Stimulated activated naive B cell treated with anti-CD40 and anti-IgM and Interleukin-4, amounts not matched to agents 10 μg/mL and 1 μg/mL and 100 μg/mL, for 72 hours (primary cell): ENCODE results near the gene PRAMEF5.
"Not testable (repeated sequence)": the region's sequence is repeated elsewhere in the genome, so short reads cannot be mapped to it uniquely, and the experiment has no call there.

ENCODE experiments used
- ATAC-seq, 2 donors: fragments of 150-1000 bp; cut with Tn5 transposase; replicated peaks; 2 replicates each; pipeline ENCODE4 v1.10.0; 2021; ENCODE audit warnings: moderate library complexity in 1 of 2
- DNase-seq: peaks from one replicate; pipeline ENCODE4 v3.0.0; 2021
- H3K27ac Mint-ChIP-seq: one replicate; pipeline ENCODE4 v1.8.0; 2022; ENCODE audit warnings: mild to moderate bottlenecking, mixed read lengths
- H3K27me3 Mint-ChIP-seq, 2 donors: one replicate each; pipeline ENCODE4 v1.8.0; 2022; ENCODE audit warnings: mixed read lengths in 2 of 2
- H3K36me3 Mint-ChIP-seq, 2 donors: one replicate each; pipeline ENCODE4 v1.8.0; 2022; ENCODE audit warnings: mixed read lengths in 2 of 2, mild to moderate bottlenecking in 1 of 2
- H3K4me1 Mint-ChIP-seq, 2 donors: one replicate each; pipeline ENCODE4 v1.8.0; 2022; ENCODE audit warnings: mixed read lengths in 2 of 2, mild to moderate bottlenecking in 1 of 2
- H3K4me3 Mint-ChIP-seq, 2 donors: one replicate each; pipeline ENCODE4 v1.8.0; 2022; ENCODE audit warnings: mild to moderate bottlenecking in 2 of 2, mixed read lengths in 2 of 2, moderate library complexity in 1 of 2
- H3K9me3 Mint-ChIP-seq, 2 donors: one replicate each; pipeline ENCODE4 v1.8.0; 2022; ENCODE audit warnings: mixed read lengths in 2 of 2, mild to moderate bottlenecking in 1 of 2

PRAMEF5 gene

DNA sequence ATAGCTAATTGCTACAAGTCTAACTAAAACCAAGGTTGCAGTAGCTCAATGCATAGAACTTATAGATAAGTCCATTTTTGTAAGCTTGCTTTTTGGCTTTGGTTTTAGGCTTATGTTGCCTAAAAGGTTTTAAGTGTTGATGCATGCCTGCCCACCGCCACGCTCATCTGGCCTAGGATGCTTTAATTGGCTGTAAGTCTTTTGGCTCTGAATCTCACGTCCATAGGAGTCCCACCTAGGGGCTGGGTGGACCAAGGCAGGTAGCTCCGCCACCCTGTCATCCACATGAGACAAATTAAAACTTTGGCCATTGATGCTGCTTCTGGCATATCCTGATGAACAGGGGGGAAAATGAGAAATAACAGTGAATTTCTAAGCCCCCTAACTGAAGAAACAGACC, 16.4 kb upstream of the PRAMEF5 start:
- H3K36me3 Mint-ChIP-seq, H3K9me3 Mint-ChIP-seq, H3K4me3 Mint-ChIP-seq, DNase-seq, H3K4me1 Mint-ChIP-seq, ATAC-seq, H3K27me3 Mint-ChIP-seq, H3K27ac Mint-ChIP-seq: not testable (repeated sequence)

DNA sequence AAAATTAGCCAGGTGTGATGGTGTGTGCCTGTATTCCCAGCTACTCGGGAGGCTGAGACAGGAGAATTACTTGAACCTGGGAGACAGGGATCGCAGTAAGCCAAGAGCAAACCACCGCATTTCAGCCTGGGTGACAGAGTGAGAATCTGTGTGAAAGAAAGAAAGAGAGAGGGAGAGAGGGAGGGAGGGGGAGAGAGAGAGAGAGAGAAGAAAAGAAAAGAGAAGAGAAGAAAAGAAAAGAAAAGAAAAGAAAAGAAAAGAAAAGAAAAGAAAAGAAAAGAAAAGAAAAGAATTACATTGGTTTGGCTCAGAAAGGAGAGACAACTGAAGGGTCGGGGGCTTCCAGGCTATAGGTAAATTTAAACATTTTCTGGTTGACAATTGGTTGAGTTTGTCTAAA, 14.4 kb upstream of the PRAMEF5 start:
- H3K4me1 Mint-ChIP-seq, H3K27me3 Mint-ChIP-seq, H3K36me3 Mint-ChIP-seq, H3K27ac Mint-ChIP-seq, H3K9me3 Mint-ChIP-seq, H3K4me3 Mint-ChIP-seq, ATAC-seq, DNase-seq: not testable (repeated sequence)

DNA sequence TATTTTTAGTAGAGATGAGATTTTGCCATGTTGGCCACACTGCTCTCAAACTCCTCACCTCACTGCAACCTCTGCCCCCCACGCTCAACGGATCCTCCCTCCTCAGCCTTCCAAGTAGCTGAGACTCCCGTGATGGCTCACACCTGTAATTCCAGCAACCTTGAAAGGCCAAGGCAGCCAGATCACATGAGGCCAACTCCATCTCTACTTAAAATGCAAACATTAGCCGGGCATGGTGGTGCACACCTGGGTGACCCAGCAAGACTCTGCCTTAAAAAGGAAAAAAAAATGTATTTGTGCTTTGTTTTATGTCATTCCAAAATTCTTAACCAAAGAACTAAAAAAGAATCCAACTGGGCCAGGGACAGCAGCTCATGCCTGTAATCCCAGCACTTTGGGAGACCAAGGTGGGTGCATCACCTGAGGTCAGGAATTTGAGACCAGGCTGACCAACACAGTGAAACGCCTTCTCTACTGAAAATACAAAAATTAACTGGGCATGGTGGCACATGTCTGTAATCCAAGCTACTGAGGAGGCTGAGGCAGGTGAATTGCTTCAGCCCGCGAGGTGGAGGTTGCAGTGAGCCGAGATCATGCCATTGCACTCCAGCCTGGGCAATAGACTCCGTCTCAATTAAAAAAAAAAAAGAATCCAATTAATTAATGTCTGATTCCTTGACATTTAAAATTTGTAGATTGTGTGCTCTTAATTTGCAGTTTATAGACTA, 10.3 kb upstream of the PRAMEF5 start:
- H3K4me1 Mint-ChIP-seq, H3K36me3 Mint-ChIP-seq, DNase-seq, H3K9me3 Mint-ChIP-seq, H3K27me3 Mint-ChIP-seq, ATAC-seq, H3K27ac Mint-ChIP-seq, H3K4me3 Mint-ChIP-seq: not testable (repeated sequence)

DNA sequence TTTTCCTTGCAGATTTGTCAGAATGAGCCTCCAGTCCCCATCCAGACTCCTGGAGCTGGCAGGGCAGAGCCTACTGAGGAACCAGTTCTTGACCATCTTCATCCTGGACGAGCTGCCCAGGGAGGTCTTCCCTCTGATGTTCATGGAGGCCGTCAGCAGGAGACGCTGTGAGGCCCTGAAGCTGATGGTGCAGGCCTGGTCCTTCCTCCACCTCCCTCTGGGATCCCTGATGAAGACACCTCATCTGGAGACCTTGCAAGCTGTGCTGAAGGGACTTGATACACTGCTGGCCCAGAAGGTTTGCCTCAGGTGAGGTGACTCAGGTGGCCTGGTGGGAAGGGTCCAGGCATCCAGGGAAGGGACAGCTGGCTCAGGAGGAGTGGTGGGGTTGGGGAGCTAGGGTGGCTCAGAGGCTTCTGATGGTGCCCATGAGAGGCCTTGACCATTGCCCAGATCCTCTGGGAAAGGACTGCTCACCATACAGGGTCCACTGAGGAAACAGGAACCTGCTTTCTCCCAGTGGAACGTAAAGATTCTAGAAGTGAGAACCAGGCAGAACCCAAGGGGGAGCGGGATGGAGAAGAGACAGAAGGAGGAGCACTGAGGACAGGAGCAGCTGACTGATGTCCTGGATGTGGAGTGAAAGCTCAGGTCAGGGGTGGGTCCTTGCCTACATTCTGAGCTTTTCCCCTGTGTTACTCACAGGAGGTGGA, 8.0 kb upstream of the PRAMEF5 start:
- DNase-seq, H3K4me1 Mint-ChIP-seq, H3K27me3 Mint-ChIP-seq, H3K36me3 Mint-ChIP-seq, H3K27ac Mint-ChIP-seq, H3K4me3 Mint-ChIP-seq, ATAC-seq, H3K9me3 Mint-ChIP-seq: not testable (repeated sequence)

DNA sequence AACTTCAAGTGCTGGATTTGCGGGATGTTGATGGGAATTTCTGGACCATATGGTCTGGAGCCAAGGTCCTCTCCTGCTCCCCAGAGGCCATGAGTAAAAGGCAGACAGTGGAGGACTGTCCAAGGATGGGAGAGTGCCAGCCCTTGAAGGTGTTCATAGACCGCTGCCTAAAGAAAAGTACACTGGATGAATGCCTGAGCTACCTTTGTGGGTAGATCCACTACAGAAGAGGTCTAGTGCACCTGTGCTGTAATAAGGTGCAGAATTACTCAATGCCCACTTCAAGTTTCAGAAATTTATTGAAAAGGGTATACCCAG, 7.5 kb upstream of the PRAMEF5 start:
- not testable (repeated sequence) for H3K9me3 Mint-ChIP-seq, H3K4me1 Mint-ChIP-seq, ATAC-seq, DNase-seq, H3K4me3 Mint-ChIP-seq, H3K27ac Mint-ChIP-seq, H3K36me3 Mint-ChIP-seq, H3K27me3 Mint-ChIP-seq

DNA sequence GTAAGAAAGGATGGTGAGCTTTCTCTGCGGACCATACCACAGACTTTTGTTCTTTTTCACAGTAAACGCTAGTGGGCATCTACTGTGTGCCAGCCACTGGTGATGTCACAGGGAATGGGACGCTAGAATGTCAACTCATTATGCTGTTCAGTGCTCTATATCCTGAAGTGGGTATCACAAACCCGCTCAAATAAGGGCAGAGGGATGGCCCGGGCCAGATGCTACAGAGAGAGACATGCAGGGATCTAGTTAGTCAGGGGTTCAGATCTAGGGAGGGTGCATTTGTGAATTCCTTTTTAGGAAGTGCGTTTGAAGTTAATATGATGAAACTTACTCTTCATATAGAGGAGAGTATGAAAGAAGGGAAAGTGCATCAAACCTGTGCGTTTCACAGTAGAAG, 6.9 kb upstream of the PRAMEF5 start:
- not testable (repeated sequence) for H3K9me3 Mint-ChIP-seq, H3K27ac Mint-ChIP-seq, H3K36me3 Mint-ChIP-seq, H3K27me3 Mint-ChIP-seq, DNase-seq, H3K4me1 Mint-ChIP-seq, ATAC-seq, H3K4me3 Mint-ChIP-seq

DNA sequence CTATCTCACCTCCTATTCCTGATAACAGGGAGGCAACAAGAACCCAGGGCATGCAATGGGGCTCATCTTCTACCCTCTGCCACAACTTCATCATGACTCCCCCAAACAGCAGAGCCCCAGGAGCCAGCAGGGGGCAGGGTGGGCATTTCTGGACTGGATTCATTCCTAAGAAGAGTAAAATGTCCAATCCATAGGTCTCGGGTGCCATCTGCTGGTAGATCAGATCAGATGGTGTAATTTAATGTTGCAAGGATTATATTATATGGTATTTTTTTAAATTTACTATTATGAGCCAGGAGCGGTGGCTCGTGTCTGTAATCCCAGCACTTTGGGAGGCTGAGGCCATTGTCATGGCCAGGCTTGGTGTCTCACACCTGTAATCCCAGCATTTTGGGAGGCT, 11.1 kb downstream of the PRAMEF5 start:
- H3K27ac Mint-ChIP-seq, H3K27me3 Mint-ChIP-seq, H3K4me3 Mint-ChIP-seq, H3K36me3 Mint-ChIP-seq, H3K9me3 Mint-ChIP-seq, H3K4me1 Mint-ChIP-seq, DNase-seq: not testable (repeated sequence)
- peak; percentile 53 to 61 for ATAC-seq

DNA sequence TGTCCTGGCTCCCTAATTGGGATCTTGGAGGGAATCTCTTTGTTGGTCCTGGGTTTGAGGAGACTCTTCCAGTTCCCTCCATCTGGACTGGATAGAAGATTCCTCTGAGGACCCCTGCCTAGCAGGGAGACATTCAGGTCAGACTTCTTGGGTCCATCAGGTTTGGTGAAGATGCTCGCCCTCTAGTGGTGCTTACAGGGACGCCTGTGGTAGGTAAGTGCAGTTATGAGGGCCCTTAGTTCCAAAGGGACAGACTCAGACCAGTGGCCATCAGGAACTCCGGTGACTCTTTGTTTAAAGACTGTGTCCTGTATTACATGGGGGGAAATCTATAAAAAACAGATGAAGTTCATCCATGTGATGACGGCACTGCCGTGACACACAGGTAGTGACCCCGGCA, 23.0 kb downstream of the PRAMEF5 start:
- not testable (repeated sequence) for DNase-seq, H3K27ac Mint-ChIP-seq, H3K4me1 Mint-ChIP-seq, H3K36me3 Mint-ChIP-seq, H3K27me3 Mint-ChIP-seq, H3K4me3 Mint-ChIP-seq, H3K9me3 Mint-ChIP-seq
- peak; percentile 53 to 58 for ATAC-seq

DNA sequence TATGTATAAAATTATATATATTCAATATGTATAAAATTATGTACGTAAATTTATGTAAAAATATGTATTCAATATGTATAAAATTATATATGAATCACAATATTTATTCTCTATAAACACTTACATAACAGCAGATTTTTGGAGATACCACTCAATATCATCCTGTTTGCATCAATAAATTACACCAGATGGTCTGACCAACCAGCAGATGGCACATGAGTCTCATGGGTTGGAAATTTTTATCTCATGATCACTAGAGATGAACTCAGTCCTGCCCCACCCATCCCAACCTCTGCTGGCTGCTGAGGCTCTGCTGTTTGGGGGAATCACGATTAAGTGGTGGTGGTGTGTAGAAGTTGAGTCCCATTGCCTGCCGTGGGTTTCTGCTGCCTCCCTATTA, 25.6 kb downstream of the PRAMEF5 start:
- not testable (repeated sequence) for ATAC-seq

DNA sequence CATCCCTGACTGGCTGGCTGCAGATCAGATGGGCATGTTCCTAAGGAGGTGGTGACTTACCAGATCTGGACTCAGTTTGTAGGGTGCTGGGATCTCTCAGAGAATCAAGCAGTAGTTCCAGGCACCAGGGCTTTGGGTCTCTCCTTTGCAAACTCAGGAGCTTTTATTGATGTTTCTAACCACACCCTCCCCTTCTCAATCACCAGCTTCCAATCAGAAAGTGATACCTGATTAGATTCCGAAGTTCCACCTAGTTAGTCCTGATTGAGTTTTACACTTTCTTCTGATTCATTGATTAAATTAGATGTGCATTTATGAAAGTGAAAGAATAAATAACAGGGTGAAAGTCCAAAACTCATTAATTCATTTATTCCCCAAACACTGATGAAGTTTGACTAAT, 31.0 kb downstream of the PRAMEF5 start, which contains the start of gene PRAMEF8:
Gene PRAMEF8 (minus strand): TSS at position 101 of the 400 bp plus-strand sequence. CDS start 1,046 bp downstream, outside the sequence.
- H3K4me3 Mint-ChIP-seq, H3K36me3 Mint-ChIP-seq, H3K27ac Mint-ChIP-seq, H3K27me3 Mint-ChIP-seq, H3K4me1 Mint-ChIP-seq, ATAC-seq, DNase-seq, H3K9me3 Mint-ChIP-seq: not testable (repeated sequence)

More for the DNA sequence above, 25.6 kb downstream of the PRAMEF5 start:
- not testable (repeated sequence) for H3K4me3 Mint-ChIP-seq, H3K36me3 Mint-ChIP-seq, H3K27me3 Mint-ChIP-seq, DNase-seq, H3K4me1 Mint-ChIP-seq, H3K9me3 Mint-ChIP-seq, H3K27ac Mint-ChIP-seq

DNA sequence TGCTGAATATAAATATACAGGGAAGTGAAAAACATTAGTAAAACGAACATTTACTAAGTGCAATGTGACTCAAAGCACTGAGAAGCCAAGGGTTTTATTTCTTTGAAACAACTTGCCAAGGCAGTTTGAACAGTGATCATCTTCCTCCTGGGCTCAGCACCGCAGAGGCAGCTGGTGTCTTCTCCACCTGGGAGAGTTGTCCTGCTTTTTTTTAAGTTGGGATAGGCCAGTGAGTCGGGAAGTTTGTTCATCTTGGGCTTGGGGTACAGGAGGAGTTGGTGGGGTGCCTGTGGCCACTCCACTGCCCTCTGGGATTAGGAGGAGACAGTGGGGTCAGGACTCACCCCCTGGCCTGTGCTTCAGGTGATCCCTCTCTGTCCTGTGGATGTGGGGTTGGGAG, 35.0 kb downstream of the PRAMEF5 start:
- not testable (repeated sequence) for H3K4me1 Mint-ChIP-seq, H3K36me3 Mint-ChIP-seq, H3K9me3 Mint-ChIP-seq, DNase-seq, H3K27ac Mint-ChIP-seq, H3K4me3 Mint-ChIP-seq, H3K27me3 Mint-ChIP-seq, ATAC-seq

DNA sequence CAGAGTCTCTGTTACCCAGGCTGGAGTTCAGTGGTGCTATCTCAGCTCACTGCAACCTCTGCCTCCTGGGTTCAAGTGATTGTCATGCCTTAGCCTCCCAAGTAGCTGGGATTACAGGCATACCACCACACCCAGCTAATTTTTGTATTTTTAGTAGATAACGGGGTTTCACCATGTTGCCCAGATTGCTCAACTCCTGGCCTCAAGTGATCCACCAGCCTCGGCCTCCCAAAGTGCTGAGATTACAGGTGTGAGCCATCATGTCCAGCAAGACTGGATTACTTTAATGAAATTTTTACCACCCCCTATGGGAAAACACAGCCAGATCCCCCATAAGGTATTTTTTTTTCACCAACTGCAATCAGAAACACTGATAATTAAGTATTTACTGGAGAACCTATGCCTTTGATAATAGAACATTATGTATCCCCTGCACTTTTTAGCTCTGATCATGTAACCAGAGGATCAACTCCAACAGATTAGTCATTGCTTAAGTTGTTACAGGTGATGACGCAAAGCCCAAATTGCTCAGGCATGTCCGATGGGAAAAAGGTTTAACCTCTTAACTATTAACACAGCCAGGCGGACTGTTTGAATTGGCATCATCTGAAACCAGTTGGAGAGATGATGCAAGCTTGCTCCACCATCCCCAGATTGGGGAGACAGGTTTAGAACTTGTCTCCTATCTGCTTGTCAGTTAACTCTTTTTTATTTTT, 43.4 kb downstream of the PRAMEF5 start:
- H3K9me3 Mint-ChIP-seq, H3K27ac Mint-ChIP-seq, ATAC-seq, H3K4me1 Mint-ChIP-seq, H3K4me3 Mint-ChIP-seq, H3K27me3 Mint-ChIP-seq, DNase-seq, H3K36me3 Mint-ChIP-seq: not testable (repeated sequence)

DNA sequence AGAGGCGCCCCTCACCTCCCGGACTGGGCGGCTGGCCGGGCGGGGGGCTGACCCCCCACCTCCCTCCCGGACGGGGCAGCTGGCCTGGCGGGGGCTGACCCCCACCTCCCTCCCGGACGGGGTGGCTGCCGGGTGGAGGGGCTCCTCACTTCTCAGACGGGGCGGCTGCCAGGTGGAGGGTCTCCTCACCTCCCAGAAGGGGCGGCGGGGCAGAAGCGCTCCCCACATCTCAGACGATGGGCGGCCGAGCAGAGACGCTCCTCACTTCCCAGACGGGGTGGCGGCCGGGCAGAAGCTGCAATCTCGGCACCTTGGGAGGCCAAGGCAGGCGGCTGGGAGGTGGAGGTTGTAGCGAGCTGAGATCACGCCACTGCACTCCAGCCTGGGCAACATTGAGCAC, 44.7 kb downstream of the PRAMEF5 start:
- not testable (repeated sequence) for H3K27ac Mint-ChIP-seq, DNase-seq, H3K4me3 Mint-ChIP-seq, H3K4me1 Mint-ChIP-seq, H3K27me3 Mint-ChIP-seq, ATAC-seq, H3K36me3 Mint-ChIP-seq, H3K9me3 Mint-ChIP-seq

DNA sequence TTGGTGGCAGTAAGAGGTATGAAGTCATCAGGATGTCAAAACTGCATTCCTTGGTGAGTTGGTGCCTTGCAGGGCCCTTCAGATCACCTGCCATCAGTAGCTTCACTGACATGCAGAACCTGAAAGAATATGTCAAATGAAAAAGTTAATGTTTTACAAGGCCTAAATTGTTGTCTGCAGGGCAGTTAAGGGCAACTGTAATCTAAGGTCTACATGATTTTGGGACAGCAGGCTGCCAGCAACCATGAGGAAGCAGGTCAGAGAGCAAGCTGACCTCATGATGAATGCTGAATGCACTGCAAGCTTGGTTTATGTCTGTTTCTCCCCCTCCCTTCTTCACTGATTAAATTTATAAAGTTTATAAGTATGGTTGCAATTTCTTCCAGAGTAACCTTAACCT, 48.2 kb downstream of the PRAMEF5 start:
- H3K27me3 Mint-ChIP-seq, ATAC-seq, H3K36me3 Mint-ChIP-seq, H3K4me1 Mint-ChIP-seq, H3K27ac Mint-ChIP-seq, DNase-seq, H3K9me3 Mint-ChIP-seq, H3K4me3 Mint-ChIP-seq: not testable (repeated sequence)

DNA sequence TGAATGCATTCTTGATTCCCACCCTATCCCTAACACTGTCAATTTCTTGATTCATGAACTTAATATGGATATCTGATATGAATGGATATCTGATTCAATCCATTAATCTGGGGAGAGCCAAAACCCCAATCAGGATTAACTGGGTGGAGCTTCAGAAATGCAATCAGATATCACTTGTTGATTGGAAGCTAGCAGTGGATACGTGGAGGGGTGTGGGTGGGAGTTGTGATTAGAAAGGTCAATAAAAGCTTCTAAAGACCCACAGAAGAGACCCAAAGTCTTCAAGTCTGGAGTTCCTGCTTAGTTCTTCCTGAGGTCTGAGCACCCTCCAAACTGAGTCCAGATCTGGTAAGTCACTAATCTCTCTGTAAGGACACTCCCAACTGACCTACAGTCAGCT, 49.2 kb downstream of the PRAMEF5 start, which contains the start of gene PRAMEF33:
Gene PRAMEF33 (plus strand): TSS at position 301 of the 400 bp plus-strand sequence. CDS start 2,416 bp downstream, outside the sequence.
- H3K4me1 Mint-ChIP-seq, ATAC-seq, H3K4me3 Mint-ChIP-seq: not testable (repeated sequence)

More for the DNA sequence above, 49.2 kb downstream of the PRAMEF5 start, which contains the start of gene PRAMEF33:
- not testable (repeated sequence) for H3K27me3 Mint-ChIP-seq, H3K36me3 Mint-ChIP-seq, H3K27ac Mint-ChIP-seq, DNase-seq, H3K9me3 Mint-ChIP-seq
